Thyroid gland (tissue), 4 donors: ENCODE data around the gene BCR.

Experiments
- CTCF ChIP-seq, 6 experiments: fragments of 200-600 bp in 3 of 6; fragments of 450-650 bp in 3 of 6; sonication (generic) in 3 of 6; IDR thresholded peaks; one replicate each; pipeline ENCODE4 v1.5.1; 2016 to 2019; ENCODE audit warnings: antibody characterized with exemption in 6 of 6, mild to moderate bottlenecking in 2 of 6, inconsistent platforms in 1 of 6, moderate library complexity in 1 of 6
- POLR2A ChIP-seq, 2 donors: fragments of 450-650 bp; IDR thresholded peaks; one replicate each; pipeline ENCODE4 v1.6.1; 2017; ENCODE audit warnings: antibody characterized with exemption in 2 of 2, mild to moderate bottlenecking in 2 of 2, moderate library complexity in 1 of 2

- TF ChIP-seq CTCF (IDR thresholded peaks at IDR 0.05) (no peak), POLR2A (IDR thresholded peaks at IDR 0.05) (no peak)
Observed at GRCh38 chr22:23274891-23275694, 94.8 kb downstream of the BCR start.
